Liver (tissue), 9 donors: ENCODE results near the gene STAT3. TPM values are rescaled to one million over a fixed set of nuclear protein-coding genes. Genes with fewer than 3 reads are reported as not detected.

ENCODE experiments used
- DNase-seq: peaks from one replicate; pipeline ENCODE4 v3.0.0-alpha.2; 2017; ENCODE audit warnings: low spot score
- H3K27ac ChIP-seq, 2 donors: one replicate each; pipeline ENCODE4 v1.7.0; 2013; ENCODE audit warnings: inconsistent platforms in 2 of 2, low read length in 2 of 2, control low read depth in 1 of 2, low read depth in 1 of 2, mild to moderate bottlenecking in 1 of 2
- H3K27me3 ChIP-seq, 4 donors: one replicate each; pipeline versions ENCODE4 v1.6.1 to v1.7.0; 2013; ENCODE audit warnings: low read length in 3 of 4, inconsistent platforms in 1 of 4, mild to moderate bottlenecking in 1 of 4, moderate library complexity in 1 of 4; ENCODE audit not compliant: control insufficient read depth in 4 of 4, insufficient read depth in 4 of 4
- H3K36me3 ChIP-seq, 4 donors: one replicate each; pipeline versions ENCODE4 v1.6.1 to v1.7.0; 2013; ENCODE audit warnings: low read length in 3 of 4, mild to moderate bottlenecking in 3 of 4, low read depth in 1 of 4, moderate library complexity in 1 of 4; ENCODE audit not compliant: control insufficient read depth in 4 of 4, insufficient read depth in 3 of 4
- H3K4me1 ChIP-seq, 4 donors: one replicate each; pipeline versions ENCODE4 v1.6.1 to v1.7.0; 2013; ENCODE audit warnings: low read length in 3 of 4, mild to moderate bottlenecking in 3 of 4, moderate library complexity in 1 of 4; ENCODE audit not compliant: control insufficient read depth in 4 of 4, insufficient read depth in 4 of 4
- H3K4me3 ChIP-seq, 3 donors: one replicate each; pipeline versions ENCODE4 v1.6.1 to v1.7.0; 2013; ENCODE audit warnings: low read length in 3 of 3, control low read depth in 1 of 3, low read depth in 1 of 3, mild to moderate bottlenecking in 1 of 3
- H3K9ac ChIP-seq, 2 donors: one replicate each; pipeline ENCODE4 v1.7.0; 2013; ENCODE audit warnings: low read length in 2 of 2, mild to moderate bottlenecking in 2 of 2, moderate library complexity in 2 of 2, control low read depth in 1 of 2, low read depth in 1 of 2
- H3K9me3 ChIP-seq, 4 donors: one replicate each; pipeline versions ENCODE4 v1.6.1 to v1.7.0; 2013; ENCODE audit warnings: low read length in 3 of 4; ENCODE audit not compliant: control insufficient read depth in 4 of 4
- CTCF ChIP-seq: fragments of 150-350 bp; IDR thresholded peaks from 2 replicates; pipeline ENCODE4 v1.5.1; 2017; ENCODE audit warnings: improper control_type of control experiment, low read depth, low read length; ENCODE audit not compliant: missing input control
- EGR1 ChIP-seq, 2 donors: IDR thresholded peaks; 2 replicates each; pipeline ENCODE4 v1.6.1; 2016 to 2018; ENCODE audit warnings: antibody characterized with exemption in 2 of 2, low read depth in 2 of 2
- FOXA1 ChIP-seq: IDR thresholded peaks from 2 replicates; pipeline ENCODE4 v1.6.1; 2016; ENCODE audit warnings: antibody characterized with exemption
- FOXA2 ChIP-seq: IDR thresholded peaks from 2 replicates; pipeline ENCODE4 v1.6.1; 2016; ENCODE audit warnings: antibody characterized with exemption
- GABPA ChIP-seq, 2 donors: IDR thresholded peaks in 1 of 2; conservative IDR thresholded peaks in 1 of 2; 2 replicates each; pipeline ENCODE4 v1.6.1; 2016; ENCODE audit warnings: antibody characterized with exemption in 2 of 2, mild to moderate bottlenecking in 1 of 2, moderate library complexity in 1 of 2
- HNF4A ChIP-seq, 2 donors: conservative IDR thresholded peaks; 2 replicates each; pipeline ENCODE4 v1.6.1; 2016; ENCODE audit warnings: antibody characterized with exemption in 2 of 2, mild to moderate bottlenecking in 2 of 2
- HNF4G ChIP-seq: IDR thresholded peaks from 2 replicates; pipeline ENCODE4 v1.6.1; 2016; ENCODE audit warnings: antibody characterized with exemption
- JUND ChIP-seq, 2 donors: IDR thresholded peaks; 2 replicates each; pipeline ENCODE4 v1.6.1; 2016; ENCODE audit warnings: antibody characterized with exemption in 2 of 2
- MAX ChIP-seq: IDR thresholded peaks from 2 replicates; pipeline ENCODE4 v1.6.1; 2016; ENCODE audit warnings: antibody characterized with exemption
- NR2F2 ChIP-seq: IDR thresholded peaks from 2 replicates; pipeline ENCODE4 v1.6.1; 2016; ENCODE audit warnings: antibody characterized with exemption
- RAD21 ChIP-seq, 2 donors: IDR thresholded peaks; 2 replicates each; pipeline ENCODE4 v1.6.1; 2016; ENCODE audit warnings: antibody characterized with exemption in 2 of 2, mild to moderate bottlenecking in 2 of 2
- RXRA ChIP-seq, 2 donors: IDR thresholded peaks; 2 replicates each; pipeline ENCODE4 v1.6.1; 2017 to 2018; ENCODE audit warnings: antibody characterized with exemption in 2 of 2, mild to moderate bottlenecking in 1 of 2
- SP1 ChIP-seq: IDR thresholded peaks from 2 replicates; pipeline ENCODE4 v1.6.1; 2018; ENCODE audit warnings: antibody characterized with exemption, mild to moderate bottlenecking
- TAF1 ChIP-seq: conservative IDR thresholded peaks from 2 replicates; pipeline ENCODE4 v1.6.1; 2016; ENCODE audit warnings: antibody characterized with exemption, mild to moderate bottlenecking
- YY1 ChIP-seq: IDR thresholded peaks from 2 replicates; pipeline ENCODE4 v1.6.1; 2016; ENCODE audit warnings: antibody characterized with exemption, mild to moderate bottlenecking
- WGBS: extraction: QIAGEN DNeasy Blood & Tissue Kit; methylation state at CpG from one replicate; pipeline ENCODE4 v1.1.7; 2013; 5-methylcytosine and 5-hydroxymethylcytosine counted together
- polyA plus RNA-seq, 2 donors: library from polyadenylated mRNA; stranded (reverse) in 1 of 2; unstranded in 1 of 2; fragments of 200-250 nt in 1 of 2; fragments of >200 nt in 1 of 2; fragmentation: Nextera tagmentation in 1 of 2; extraction: Ambion mirVana in 1 of 2; gene quantifications; one replicate each; pipeline versions ENCODE4 v1.2.1 to v1.2.3, GENCODE V29; 2013 to 2015
- total RNA-seq, 2 donors: library from RNA; depleted of rRNA; stranded (reverse); fragments of >200 nt; gene quantifications; one replicate each; pipeline ENCODE4 v1.2.3, GENCODE V29; 2014
- TF ChIP-seq, protein P1 (sequence below): IDR thresholded peaks from 2 replicates; pipeline ENCODE4 v1.6.1; 2016; ENCODE audit warnings: antibody characterized with exemption
- TF ChIP-seq, protein P2 (sequence below): IDR thresholded peaks from 2 replicates; pipeline ENCODE4 v1.6.1; 2016; ENCODE audit warnings: antibody characterized with exemption
- TF ChIP-seq, protein P3 (sequence below): IDR thresholded peaks from 2 replicates; pipeline ENCODE4 v1.6.1; 2016; ENCODE audit warnings: antibody characterized with exemption, mild to moderate bottlenecking
- donor health status: healthy.
- donor health status: healthy.
- donor health status: healthy.
- donor health status: healthy.
- donor health status: healthy.

The STAT3 gene
- total and polyA plus RNA-seq, 4 donors, result 68.7 to 301 (median 114) TPM

DNA sequence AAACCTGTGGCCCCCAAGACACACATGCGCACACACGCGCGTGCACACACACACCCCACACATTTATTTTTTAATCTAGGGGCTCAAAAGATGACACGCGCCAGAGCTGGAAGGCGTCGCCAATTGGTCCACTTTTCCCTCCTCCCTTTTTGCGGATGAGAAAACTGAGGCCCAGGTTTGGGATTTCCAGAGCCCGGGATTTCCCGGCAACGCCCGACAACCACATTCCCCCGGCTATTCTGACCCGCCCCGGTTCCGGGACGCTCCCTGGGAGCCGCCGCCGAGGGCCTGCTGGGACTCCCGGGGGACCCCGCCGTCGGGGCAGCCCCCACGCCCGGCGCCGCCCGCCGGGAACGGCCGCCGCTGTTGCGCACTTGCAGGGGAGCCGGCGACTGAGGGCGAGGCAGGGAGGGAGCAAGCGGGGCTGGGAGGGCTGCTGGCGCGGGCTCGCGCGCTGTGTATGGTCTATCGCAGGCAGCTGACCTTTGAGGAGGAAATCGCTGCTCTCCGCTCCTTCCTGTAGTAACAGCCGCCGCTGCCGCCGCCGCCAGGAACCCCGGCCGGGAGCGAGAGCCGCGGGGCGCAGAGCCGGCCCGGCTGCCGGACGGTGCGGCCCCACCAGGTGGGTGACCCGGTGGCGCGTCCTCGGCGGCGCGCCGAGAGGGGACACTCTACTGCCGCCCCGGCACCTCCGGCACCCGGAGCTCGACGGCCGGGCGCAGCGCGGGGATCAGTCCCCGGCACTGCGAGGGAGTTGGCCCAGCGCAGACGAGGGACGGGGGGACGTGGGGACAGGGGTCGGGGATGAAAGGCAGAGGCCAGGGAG lies 100.1 kb downstream of the STAT3 start, which contains the start of gene STAT5A:
TSS of gene STAT5A (plus strand) at position 522 of the 826 bp plus-strand sequence. CDS start 914 bp downstream, outside the sequence.
- WGBS, result 6% methylated on average over 88 of the region's 88 CpGs
- Histone ChIP-seq H3K4me3 (peak within 1 kb of the TSS; percentile 42 to 82 (median 65)), H3K27me3 (no peaks in the 10 kb centered on the region), H3K9me3 (no peaks in the 10 kb centered on the region), H3K9ac (peak within 1 kb of the TSS; percentile 39 to 77), H3K27ac (peak within 1 kb of the TSS; percentile 64 to 75), H3K4me1 (peaks cover 0 to 20% (median 7%) of the 10 kb centered on the region in 4 donors), H3K36me3 (peaks cover 0 to 2% (median 1%) of the 10 kb centered on the region in 4 donors)
- no peak for TF ChIP-seq YY1
- no peak for TF ChIP-seq HNF4G
- no peak for TF ChIP-seq RXRA (IDR thresholded peaks at IDR 0.05)
- TF ChIP-seq FOXA2, result no peak
- TF ChIP-seq NR2F2, result no peak
- TF ChIP-seq CTCF, result no peak
- TF ChIP-seq, protein P1, sequence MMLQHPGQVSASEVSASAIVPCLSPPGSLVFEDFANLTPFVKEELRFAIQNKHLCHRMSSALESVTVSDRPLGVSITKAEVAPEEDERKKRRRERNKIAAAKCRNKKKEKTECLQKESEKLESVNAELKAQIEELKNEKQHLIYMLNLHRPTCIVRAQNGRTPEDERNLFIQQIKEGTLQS, result no peak
- TF ChIP-seq RAD21 (IDR thresholded peaks at IDR 0.05), result no peak
- no peak for TF ChIP-seq HNF4A (conservative IDR thresholded peaks at IDR 0.05)
- no peak for TF ChIP-seq JUND (IDR thresholded peaks at IDR 0.05)
- TF ChIP-seq, protein P2, sequence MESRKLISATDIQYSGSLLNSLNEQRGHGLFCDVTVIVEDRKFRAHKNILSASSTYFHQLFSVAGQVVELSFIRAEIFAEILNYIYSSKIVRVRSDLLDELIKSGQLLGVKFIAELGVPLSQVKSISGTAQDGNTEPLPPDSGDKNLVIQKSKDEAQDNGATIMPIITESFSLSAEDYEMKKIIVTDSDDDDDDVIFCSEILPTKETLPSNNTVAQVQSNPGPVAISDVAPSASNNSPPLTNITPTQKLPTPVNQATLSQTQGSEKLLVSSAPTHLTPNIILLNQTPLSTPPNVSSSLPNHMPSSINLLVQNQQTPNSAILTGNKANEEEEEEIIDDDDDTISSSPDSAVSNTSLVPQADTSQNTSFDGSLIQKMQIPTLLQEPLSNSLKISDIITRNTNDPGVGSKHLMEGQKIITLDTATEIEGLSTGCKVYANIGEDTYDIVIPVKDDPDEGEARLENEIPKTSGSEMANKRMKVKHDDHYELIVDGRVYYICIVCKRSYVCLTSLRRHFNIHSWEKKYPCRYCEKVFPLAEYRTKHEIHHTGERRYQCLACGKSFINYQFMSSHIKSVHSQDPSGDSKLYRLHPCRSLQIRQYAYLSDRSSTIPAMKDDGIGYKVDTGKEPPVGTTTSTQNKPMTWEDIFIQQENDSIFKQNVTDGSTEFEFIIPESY, result no peak
- no peak for TF ChIP-seq EGR1 (IDR thresholded peaks at IDR 0.05; ENCODE audit: low read depth in 2 of 2)
- no peak for TF ChIP-seq FOXA1
- no peak for TF ChIP-seq SP1
- no peak for TF ChIP-seq MAX
- TF ChIP-seq TAF1, result no peak
- TF ChIP-seq, protein P3, sequence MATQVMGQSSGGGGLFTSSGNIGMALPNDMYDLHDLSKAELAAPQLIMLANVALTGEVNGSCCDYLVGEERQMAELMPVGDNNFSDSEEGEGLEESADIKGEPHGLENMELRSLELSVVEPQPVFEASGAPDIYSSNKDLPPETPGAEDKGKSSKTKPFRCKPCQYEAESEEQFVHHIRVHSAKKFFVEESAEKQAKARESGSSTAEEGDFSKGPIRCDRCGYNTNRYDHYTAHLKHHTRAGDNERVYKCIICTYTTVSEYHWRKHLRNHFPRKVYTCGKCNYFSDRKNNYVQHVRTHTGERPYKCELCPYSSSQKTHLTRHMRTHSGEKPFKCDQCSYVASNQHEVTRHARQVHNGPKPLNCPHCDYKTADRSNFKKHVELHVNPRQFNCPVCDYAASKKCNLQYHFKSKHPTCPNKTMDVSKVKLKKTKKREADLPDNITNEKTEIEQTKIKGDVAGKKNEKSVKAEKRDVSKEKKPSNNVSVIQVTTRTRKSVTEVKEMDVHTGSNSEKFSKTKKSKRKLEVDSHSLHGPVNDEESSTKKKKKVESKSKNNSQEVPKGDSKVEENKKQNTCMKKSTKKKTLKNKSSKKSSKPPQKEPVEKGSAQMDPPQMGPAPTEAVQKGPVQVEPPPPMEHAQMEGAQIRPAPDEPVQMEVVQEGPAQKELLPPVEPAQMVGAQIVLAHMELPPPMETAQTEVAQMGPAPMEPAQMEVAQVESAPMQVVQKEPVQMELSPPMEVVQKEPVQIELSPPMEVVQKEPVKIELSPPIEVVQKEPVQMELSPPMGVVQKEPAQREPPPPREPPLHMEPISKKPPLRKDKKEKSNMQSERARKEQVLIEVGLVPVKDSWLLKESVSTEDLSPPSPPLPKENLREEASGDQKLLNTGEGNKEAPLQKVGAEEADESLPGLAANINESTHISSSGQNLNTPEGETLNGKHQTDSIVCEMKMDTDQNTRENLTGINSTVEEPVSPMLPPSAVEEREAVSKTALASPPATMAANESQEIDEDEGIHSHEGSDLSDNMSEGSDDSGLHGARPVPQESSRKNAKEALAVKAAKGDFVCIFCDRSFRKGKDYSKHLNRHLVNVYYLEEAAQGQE, result no peak
- no peak for TF ChIP-seq GABPA (IDR thresholded peaks at IDR 0.05 in 1 of 2, conservative IDR thresholded peaks at IDR 0.05 in 1 of 2)
- peak; percentile 73 for DNase-seq
